Right ventricle myocardium superior (tissue), 1 donor: ENCODE measurements around the gene PAQR7. TPM values are rescaled to one million over a fixed set of nuclear protein-coding genes. Genes with fewer than 3 reads are reported as not detected.
"Not testable (repeated sequence)": the region's sequence is repeated elsewhere in the genome, so short reads cannot be mapped to it uniquely, and the experiment has no call there.

ENCODE experiments used
- ATAC-seq: fragments of 200-7000 bp; cut with Tn5 transposase; one replicate; pipeline ENCODE4 v1.9.1; 2020; ENCODE audit warnings: mild to moderate bottlenecking; ENCODE audit not compliant: poor library complexity
- DNase-seq: peaks from one replicate; pipeline ENCODE4 v3.0.0-alpha.2; 2020
- intact Hi-C: fragments of 100-400 bp; cut with DNase I; formaldehyde crosslinking; loops from one replicate; pipeline ENCODE4 v1.11.2; 2022
- total RNA-seq: library from RNA; stranded (reverse); fragmentation: NEBNext Ultra II Directional; extraction: Animal tissue kit (Norgen Biotek cat#: 25700); gene quantifications from one replicate; pipeline ENCODE4 v1.2.1, GENCODE V29; 2021
- donor health status: DM: no; HTN: yes; CAD: no; lungs with severe emphysema.

The PAQR7 gene
- total RNA-seq, 1 donor from 2014 or later: 2.2 TPM

DNA sequence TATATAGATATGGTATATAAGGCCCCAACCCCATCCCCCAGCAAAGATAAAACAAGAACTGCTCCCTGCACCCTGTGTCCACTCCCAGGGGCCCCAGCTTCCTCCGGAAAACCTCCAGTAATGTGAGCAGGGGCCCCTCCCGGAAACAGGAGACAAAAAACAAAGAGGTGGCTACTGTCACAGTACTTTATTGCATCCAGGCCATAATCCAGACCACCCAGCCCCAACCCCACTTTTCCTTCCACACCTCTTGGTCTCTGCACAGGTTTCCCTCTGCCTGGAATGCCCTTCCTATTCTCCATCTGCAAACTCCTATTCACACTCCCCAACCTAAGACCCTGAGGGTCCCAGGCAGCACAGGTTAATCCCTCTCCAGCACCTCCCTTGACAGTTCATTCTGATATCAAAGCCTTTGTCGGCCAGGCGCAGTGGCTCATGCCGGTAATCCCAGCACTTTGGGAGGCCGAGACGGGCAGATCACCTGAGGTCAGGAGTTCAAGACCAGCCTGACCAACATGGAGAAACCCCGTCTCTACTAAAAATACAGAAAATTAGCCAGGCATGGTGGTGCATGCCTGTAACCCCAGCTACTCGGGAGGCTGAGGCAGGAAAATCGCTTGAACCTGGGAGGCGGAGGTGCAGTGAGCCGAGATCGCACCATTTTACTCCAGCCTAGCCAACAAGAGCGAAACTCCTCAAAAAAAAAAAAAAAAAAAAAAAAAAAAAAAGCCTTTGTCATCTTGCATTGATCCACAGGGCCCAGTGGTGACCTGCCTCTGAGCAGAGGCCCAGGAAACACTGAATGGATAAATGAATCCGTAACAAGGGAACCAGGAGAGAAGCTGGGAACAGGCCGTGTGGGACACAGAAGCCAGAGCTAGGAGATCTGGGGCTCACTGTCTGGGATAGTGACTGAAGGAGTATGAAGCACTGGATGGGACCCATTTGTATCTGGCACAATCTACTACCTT, 13.9 kb downstream of the PAQR7 start:
- intact Hi-C loops: no loop called here
- no peak for DNase-seq
- ATAC-seq: no peak

GRCh38 chr1:25858906-25859789, 16.4 kb downstream of the PAQR7 start, which contains the start of gene AUNIP:
Gene AUNIP, minus strand, starts transcription at chr1:25859457. Its CDS starts 100 bp downstream, at chr1:25859357.
- DNase-seq: peak; percentile 93
- ATAC-seq: peak; percentile 99
- intact Hi-C loops: no loop called here

- no peak for DNase-seq
- intact Hi-C loops: no loop called here
- ATAC-seq: no peak
Measured at GRCh38 chr1:25858494-25858893, 17.0 kb downstream of the PAQR7 start.

- intact Hi-C loops: no loop called here
- no peak for ATAC-seq
Measured at GRCh38 chr1:25856856-25857255, 18.7 kb downstream of the PAQR7 start.

GRCh38 chr1:25854554-25854953, 21.0 kb downstream of the PAQR7 start:
- ATAC-seq (no peak), DNase-seq (no peak)
- intact Hi-C loops: no loop called here

More at GRCh38 chr1:25856856-25857255, 18.7 kb downstream of the PAQR7 start:
- DNase-seq: no peak

DNA sequence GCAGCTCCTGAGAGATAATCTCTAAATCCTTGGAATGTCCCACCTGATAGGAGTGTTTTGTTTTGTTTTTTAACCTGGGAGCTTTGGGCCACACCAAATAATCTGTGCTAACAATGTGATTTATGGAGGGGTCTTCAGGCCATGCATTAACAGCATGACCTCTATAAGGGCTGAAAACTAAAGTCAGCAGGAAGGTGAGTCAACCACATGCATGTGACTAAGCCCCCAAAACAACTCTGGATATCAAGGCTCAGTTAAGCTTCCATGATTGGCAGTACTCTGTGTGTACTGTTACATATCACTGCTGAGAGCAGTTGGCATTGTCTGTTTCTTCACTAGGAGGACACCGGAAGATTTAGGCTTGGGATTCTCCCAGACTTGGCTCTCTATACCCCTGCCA, 27.0 kb downstream of the PAQR7 start:
- ATAC-seq (no peak), DNase-seq (no peak)
- intact Hi-C loops: no loop called here

- intact Hi-C loops: no loop called here
- DNase-seq (no peak), ATAC-seq (no peak)
Measured at GRCh38 chr1:25847929-25848328, 27.6 kb downstream of the PAQR7 start.

DNA sequence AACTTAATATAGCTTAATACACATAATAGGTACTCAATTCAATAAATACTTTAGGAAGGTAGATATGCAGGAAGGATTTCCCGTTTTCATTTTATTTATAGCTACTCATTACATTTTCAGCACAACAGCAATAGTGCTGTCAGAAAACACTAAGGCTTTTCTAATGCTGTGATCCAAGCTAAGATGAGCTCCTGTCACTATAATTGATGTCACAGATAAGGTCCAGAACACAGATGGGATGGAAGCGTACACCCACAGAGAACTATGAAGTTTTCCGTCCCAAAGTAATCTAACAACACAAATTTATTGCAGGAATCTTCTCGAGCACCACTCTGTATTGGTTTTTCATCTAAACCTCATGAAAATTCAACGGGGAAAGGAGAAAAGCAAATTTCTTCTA, 29.8 kb downstream of the PAQR7 start:
- ATAC-seq (no peak), DNase-seq (no peak)
- intact Hi-C loops: no loop called here

DNA sequence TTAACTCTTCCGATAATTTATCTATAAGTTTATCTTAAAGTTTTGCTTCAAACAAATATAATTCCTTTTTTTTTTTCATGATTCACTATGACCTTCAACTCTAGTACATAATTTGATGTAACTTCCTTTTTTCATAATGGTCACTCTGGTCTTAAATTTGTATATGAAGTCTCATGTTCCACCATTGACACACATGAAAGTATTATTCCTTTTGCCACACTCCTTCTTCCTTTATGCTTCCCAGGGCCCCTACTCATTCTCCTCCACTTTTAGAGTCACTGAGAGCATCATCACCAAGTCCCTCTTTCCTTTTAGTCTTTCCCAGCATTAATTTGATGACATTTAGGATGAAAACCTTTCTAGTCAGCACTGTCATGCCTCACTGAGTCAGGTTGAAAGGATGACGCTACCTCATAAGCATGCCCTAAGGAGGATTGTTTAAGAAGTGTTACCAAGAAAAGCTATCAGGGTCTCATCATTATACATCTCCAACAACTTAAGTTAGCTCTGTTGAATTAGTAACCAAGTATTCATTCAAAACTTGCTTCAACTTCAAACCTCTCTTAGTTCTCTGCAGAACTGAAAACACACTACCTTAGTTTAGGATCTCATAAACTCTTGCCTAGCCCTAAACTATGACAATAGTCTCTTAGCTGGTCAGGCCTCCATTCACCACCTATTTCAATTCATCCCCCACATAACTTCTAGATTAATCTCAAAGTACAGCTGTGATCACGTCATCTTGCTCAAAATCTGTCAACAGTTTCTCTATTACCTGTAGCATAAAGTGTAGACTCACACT, 30.8 kb downstream of the PAQR7 start:
- intact Hi-C loops: no loop called here
- ATAC-seq (no peak), DNase-seq (no peak)

GRCh38 chr1:25843483-25843882, 32.0 kb downstream of the PAQR7 start:
- ATAC-seq: no peak
- no peak for DNase-seq
- intact Hi-C loops: no loop called here

DNA sequence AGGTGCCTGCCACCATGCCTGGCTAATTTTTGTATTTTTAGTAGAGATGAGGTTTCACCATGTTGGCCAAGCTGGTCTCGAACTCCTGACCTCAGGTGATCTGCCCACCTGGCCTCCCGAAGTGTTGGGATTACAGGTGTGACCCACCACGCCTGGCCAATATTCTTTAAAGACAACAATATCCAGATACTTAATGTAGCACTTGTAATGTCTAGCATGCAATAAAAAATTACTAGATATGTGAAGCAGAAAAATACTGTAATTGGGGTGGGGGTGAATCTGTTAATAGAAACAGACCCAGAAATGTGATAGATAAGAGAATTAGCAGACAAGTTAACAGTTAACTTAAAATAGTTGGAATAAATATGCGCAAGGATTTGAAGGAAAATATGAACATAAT, 35.7 kb downstream of the PAQR7 start:
- DNase-seq, ATAC-seq, intact Hi-C loops: not testable (repeated sequence)

DNA sequence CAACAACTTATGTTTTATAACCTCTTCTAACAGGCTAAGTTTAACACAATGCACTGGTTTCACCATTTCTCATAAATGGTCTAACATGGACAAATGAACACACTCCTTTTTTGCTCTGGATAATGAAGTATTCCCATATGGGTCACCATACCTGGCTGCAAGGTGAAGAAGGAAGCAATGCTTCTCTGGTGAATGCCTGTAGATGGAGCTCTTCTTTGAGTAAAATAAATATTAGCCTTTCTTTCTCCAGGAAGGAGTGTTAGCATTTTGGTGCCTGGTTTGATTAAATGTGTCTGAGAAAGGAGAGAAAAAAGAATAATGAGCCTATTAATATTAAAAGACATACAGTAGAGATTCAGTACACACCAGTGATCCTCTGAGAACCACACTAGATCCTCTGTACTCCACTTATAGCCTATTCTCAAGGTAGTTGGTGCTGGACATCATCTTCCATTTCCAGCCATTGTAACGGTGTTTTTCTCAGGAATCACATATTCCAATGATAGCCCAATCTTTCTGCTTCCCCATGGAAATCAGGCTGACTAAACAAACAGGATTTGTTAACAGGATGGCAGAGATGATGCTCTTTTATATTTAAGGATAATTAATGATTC, 38.1 kb downstream of the PAQR7 start:
- no peak for DNase-seq
- no peak for ATAC-seq
- intact Hi-C loops: no loop called here

DNA sequence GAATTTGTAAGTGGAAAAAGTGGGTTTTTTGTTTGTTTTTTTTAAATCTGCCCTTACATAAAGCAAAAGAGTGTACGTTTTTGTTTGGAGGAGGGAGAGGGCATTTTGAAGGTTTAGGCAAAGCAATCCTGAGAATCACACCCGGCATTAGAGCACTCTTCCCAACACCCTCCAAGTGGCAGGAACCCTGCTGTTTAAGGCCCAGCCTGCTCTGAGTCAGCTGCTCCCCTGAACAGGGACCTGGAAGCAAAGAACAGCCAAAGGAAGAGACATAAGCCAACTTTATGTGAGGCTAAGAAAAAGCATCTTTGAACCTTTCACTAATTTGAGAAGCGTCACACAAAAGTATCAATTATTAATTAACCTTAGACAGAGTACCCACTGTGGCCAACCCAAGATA, 38.8 kb downstream of the PAQR7 start:
- intact Hi-C loops: no loop called here
- DNase-seq: no peak
- ATAC-seq: no peak

DNA sequence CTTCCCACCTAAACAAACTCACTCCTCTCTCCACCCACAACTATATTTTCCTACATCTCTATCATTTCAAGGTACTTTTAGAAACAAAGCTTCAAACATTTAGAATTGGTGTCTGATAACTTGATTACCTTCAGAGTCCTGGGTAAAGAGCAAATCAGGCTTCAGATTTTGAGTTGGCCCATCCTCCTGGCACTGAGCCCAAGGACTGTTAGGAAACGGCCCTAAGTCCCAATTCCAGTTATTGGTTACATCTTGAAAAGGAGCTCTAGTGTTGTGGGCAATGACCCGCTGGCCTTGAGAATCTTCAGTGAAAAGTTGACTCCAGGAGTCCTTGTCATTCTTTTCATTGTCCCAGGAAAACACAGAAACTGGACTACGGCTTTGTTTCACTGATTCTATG, 40.6 kb downstream of the PAQR7 start:
- intact Hi-C loops: no loop called here
- ATAC-seq (no peak), DNase-seq (no peak)

- intact Hi-C loops: no loop called here
- DNase-seq (no peak), ATAC-seq (no peak)
Measured at GRCh38 chr1:25833158-25833557, 42.4 kb downstream of the PAQR7 start.

GRCh38 chr1:25832336-25833037, 43.0 kb downstream of the PAQR7 start:
- DNase-seq (no peak), ATAC-seq (no peak)
- intact Hi-C loops: no loop called here

GRCh38 chr1:25831569-25832196, 43.8 kb downstream of the PAQR7 start:
- intact Hi-C loops: no loop called here
- DNase-seq (no peak), ATAC-seq (no peak)
